Osteoblast (primary cell): Measurements from ENCODE around the gene TECR. TPM values are rescaled to one million over a fixed set of nuclear protein-coding genes. Genes with fewer than 3 reads are reported as not detected.
A peak's percentile ranks its signal among the peaks of the same experiment; 100 is the strongest.

Experiments
- DNase-seq: peaks from one replicate; pipeline ENCODE4 v3.0.0; 2011; ENCODE audit warnings: low spot score, mixed read lengths; ENCODE audit not compliant: insufficient read length; ENCODE audit errors: missing footprints
- H2AFZ ChIP-seq: 2 replicates; pipeline ENCODE4 v1.6.0; 2011; ENCODE audit warnings: mild to moderate bottlenecking, low read length
- H3K27ac ChIP-seq: 2 replicates; pipeline ENCODE4 v1.5.1; 2011; ENCODE audit warnings: mild to moderate bottlenecking, low read depth, low read length, moderate library complexity
- H3K27me3 ChIP-seq: 2 replicates; pipeline ENCODE4 v1.6.0; 2012; ENCODE audit warnings: mild to moderate bottlenecking, control low read depth, inconsistent platforms, low read length, moderate library complexity; ENCODE audit not compliant: insufficient read depth
- H3K36me3 ChIP-seq: 2 replicates; pipeline ENCODE4 v1.5.1; 2011; ENCODE audit warnings: mild to moderate bottlenecking, low read length, control low read depth, moderate library complexity; ENCODE audit not compliant: insufficient read depth
- H3K4me1 ChIP-seq: 2 replicates; pipeline ENCODE4 v1.5.1; 2011; ENCODE audit warnings: mild to moderate bottlenecking, low read length, control low read depth, moderate library complexity; ENCODE audit not compliant: insufficient read depth
- H3K4me2 ChIP-seq: 2 replicates; pipeline ENCODE4 v1.6.0; 2011; ENCODE audit warnings: mild to moderate bottlenecking, low read length; ENCODE audit not compliant: insufficient read depth
- H3K4me3 ChIP-seq: fragments of 200-600 bp; sonication (generic); 3 replicates; pipeline ENCODE4 v1.5.1; 2012; ENCODE audit warnings: mild to moderate bottlenecking, low read length, inconsistent platforms; ENCODE audit not compliant: insufficient read depth
- H3K79me2 ChIP-seq: 2 replicates; pipeline ENCODE4 v1.6.0; 2012; ENCODE audit warnings: mild to moderate bottlenecking, low read length, control low read depth, inconsistent platforms; ENCODE audit not compliant: insufficient read depth
- H3K9me3 ChIP-seq: 2 replicates; pipeline ENCODE4 v1.5.1; 2011; ENCODE audit warnings: low read depth, low read length, control low read depth
- H4K20me1 ChIP-seq: 2 replicates; pipeline ENCODE4 v1.6.0; 2012; ENCODE audit warnings: mild to moderate bottlenecking, low read length, control low read depth; ENCODE audit not compliant: insufficient read depth
- CTCF ChIP-seq: IDR thresholded peaks from 2 replicates; pipeline ENCODE4 v1.5.1; 2011; ENCODE audit warnings: mild to moderate bottlenecking, low read depth, low read length, moderate library complexity; ENCODE audit errors: extremely low read depth
- total RNA-seq: library from RNA; depleted of rRNA; stranded (reverse); fragments of >200 nt; gene quantifications from 2 replicates; pipeline ENCODE4 v1.2.3, GENCODE V29; 2012

TECR gene
- total RNA-seq, 1 donor = 41.6 TPM

DNA sequence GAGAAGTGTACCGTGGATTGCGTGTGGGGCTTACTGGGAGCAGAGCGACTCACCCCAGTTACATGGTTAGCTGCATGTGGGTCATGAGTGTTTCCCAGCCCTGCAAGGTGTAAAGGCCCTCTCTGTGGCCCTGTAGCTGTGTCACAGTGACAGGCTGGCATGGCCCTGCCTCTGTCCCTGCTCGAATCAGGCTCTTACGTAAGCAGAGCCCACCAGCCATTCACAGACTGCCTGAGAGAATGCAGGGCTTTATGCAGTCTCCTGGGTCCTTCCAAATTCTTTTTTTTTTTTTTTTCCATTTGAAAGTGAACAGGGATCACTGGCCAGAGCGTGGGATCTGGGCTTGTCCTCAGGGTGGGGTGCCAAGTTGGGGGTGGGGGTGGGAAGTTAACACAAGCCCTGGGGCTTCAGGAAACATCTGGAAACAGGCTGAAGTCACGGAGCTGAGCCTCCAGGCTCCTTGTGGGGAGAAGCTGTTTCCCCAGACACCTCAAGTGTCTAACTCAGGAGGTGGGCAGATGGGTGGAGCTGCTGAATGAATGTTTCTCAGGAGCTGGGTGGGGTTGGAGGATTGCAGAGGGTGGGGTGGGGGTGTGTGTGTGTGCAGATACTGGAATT is 13.4 kb downstream of the TECR start:
- Histone ChIP-seq H3K27ac (no peak overlapping the region), H3K36me3 (no peaks in the 10 kb centered on the region), H3K27me3 (no peaks in the 10 kb centered on the region), H2AFZ (no peak overlapping the region), H3K4me2 (no peak overlapping the region), H3K9me3 (no peaks in the 10 kb centered on the region), H3K4me1 (no peaks in the 10 kb centered on the region), H3K79me2 (peaks cover 28% of the 10 kb centered on the region), H3K4me3 (no peak overlapping the region), H4K20me1 (peaks cover 9% of the 10 kb centered on the region)
- DNase-seq = peak; percentile 86
- no peak for TF ChIP-seq CTCF

- no peak overlapping the region for H3K4me2 ChIP-seq
- DNase-seq = peak; percentile 67
- no peaks in the 10 kb centered on the region for H3K36me3 ChIP-seq
- H3K9me3 ChIP-seq = no peaks in the 10 kb centered on the region
- no peak overlapping the region for H2AFZ ChIP-seq
- H3K27me3 ChIP-seq = no peaks in the 10 kb centered on the region
- no peaks in the 10 kb centered on the region for H3K4me1 ChIP-seq
- H3K4me3 ChIP-seq = no peak overlapping the region
- no peak overlapping the region for H3K27ac ChIP-seq
- TF ChIP-seq CTCF = no peak
- H4K20me1 ChIP-seq = peaks cover 5% of the 10 kb centered on the region
- peaks cover 24% of the 10 kb centered on the region for H3K79me2 ChIP-seq
Observed at GRCh38 chr19:14544047-14544446, 14.7 kb downstream of the TECR start.

GRCh38 chr19:14544977-14545715 is 15.8 kb downstream of the TECR start:
- Histone ChIP-seq H3K4me3 (no peak overlapping the region), H3K9me3 (no peaks in the 10 kb centered on the region), H2AFZ (no peak overlapping the region), H4K20me1 (peaks cover 5% of the 10 kb centered on the region), H3K36me3 (no peaks in the 10 kb centered on the region), H3K4me2 (no peak overlapping the region), H3K4me1 (no peaks in the 10 kb centered on the region), H3K27ac (no peak overlapping the region), H3K79me2 (peaks cover 19% of the 10 kb centered on the region), H3K27me3 (no peaks in the 10 kb centered on the region)
- TF ChIP-seq CTCF = no peak
- DNase-seq = peak; percentile 65

DNA sequence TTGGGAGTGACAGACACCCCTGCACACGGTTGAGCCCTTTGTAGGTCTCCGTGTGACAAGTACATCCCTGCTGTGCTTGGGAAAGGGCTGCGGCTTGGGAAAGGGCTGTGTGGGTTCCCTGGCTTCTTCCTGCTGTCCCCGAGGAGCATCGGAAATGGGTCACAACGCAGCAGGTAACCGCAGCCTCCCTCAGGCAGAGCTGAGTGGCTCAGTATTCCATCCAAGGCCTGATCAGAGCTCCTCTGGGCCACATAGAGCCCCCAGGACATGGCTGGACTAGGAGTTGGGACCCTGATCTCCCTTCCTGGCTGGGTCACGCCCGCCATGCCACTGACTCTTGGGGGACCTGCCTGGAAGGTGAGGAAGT is 16.3 kb downstream of the TECR start:
- H3K27me3 ChIP-seq = no peaks in the 10 kb centered on the region
- no peak overlapping the region for H2AFZ ChIP-seq
- H3K36me3 ChIP-seq = no peaks in the 10 kb centered on the region
- peaks cover 5% of the 10 kb centered on the region for H4K20me1 ChIP-seq
- H3K9me3 ChIP-seq = no peaks in the 10 kb centered on the region
- no peak overlapping the region for H3K27ac ChIP-seq
- peaks cover 19% of the 10 kb centered on the region for H3K79me2 ChIP-seq
- no peak overlapping the region for H3K4me3 ChIP-seq
- peak; percentile 35 for DNase-seq
- H3K4me1 ChIP-seq = no peaks in the 10 kb centered on the region
- no peak for TF ChIP-seq CTCF
- H3K4me2 ChIP-seq = no peak overlapping the region
